ENCODE data around the gene TRIM71.

Gene TRIM71

GRCh38 chr3:32849046-32849445, 31.2 kb downstream of the TRIM71 start:
- no peak for DNase-seq (ENCODE audit: insufficient read length, low spot score)
- no peak for FAIRE-seq
- TF ChIP-seq POLR2A (IDR thresholded peaks at IDR 0.05; ENCODE audit: low read depth, low read length) = no peak
- no peak for TF ChIP-seq POU2F2 (IDR thresholded peaks at IDR 0.05; ENCODE audit: low read depth, low read length)
- no peak for TF ChIP-seq POLR2AphosphoS5 (IDR thresholded peaks at IDR 0.05; ENCODE audit: low read depth, low read length)
- no peak for TF ChIP-seq SPI1 (IDR thresholded peaks at IDR 0.05; ENCODE audit: low read depth, low read length)
- TF ChIP-seq PAX5 (IDR thresholded peaks at IDR 0.05; ENCODE audit: insufficient read depth, low read length, severe bottlenecking) = no peak
- no peak for TF ChIP-seq TAF1 (IDR thresholded peaks at IDR 0.05; ENCODE audit: low read depth, low read length)

- TF ChIP-seq TAF1 (IDR thresholded peaks at IDR 0.05; ENCODE audit: low read depth, low read length) (no peak), SPI1 (IDR thresholded peaks at IDR 0.05; ENCODE audit: low read depth, low read length) (no peak), POLR2AphosphoS5 (IDR thresholded peaks at IDR 0.05; ENCODE audit: low read depth, low read length) (no peak), POU2F2 (IDR thresholded peaks at IDR 0.05; ENCODE audit: low read depth, low read length) (no peak), PAX5 (IDR thresholded peaks at IDR 0.05; ENCODE audit: insufficient read depth, low read length, severe bottlenecking) (no peak), POLR2A (IDR thresholded peaks at IDR 0.05; ENCODE audit: low read depth, low read length) (no peak)
- DNase-seq (ENCODE audit: insufficient read length, low spot score) (no peak), FAIRE-seq (no peak)
Measured at GRCh38 chr3:32850226-32850625, 32.4 kb downstream of the TRIM71 start.

- DNase-seq (ENCODE audit: insufficient read length, low spot score) (no peak), FAIRE-seq (no peak)
- no peak for TF ChIP-seq POU2F2 (IDR thresholded peaks at IDR 0.05; ENCODE audit: low read depth, low read length)
- no peak for TF ChIP-seq SPI1 (IDR thresholded peaks at IDR 0.05; ENCODE audit: low read depth, low read length)
- TF ChIP-seq POLR2AphosphoS5 (IDR thresholded peaks at IDR 0.05; ENCODE audit: low read depth, low read length) = no peak
- TF ChIP-seq PAX5 (IDR thresholded peaks at IDR 0.05; ENCODE audit: insufficient read depth, low read length, severe bottlenecking) = no peak
- TF ChIP-seq TAF1 (IDR thresholded peaks at IDR 0.05; ENCODE audit: low read depth, low read length) = no peak
Measured at GRCh38 chr3:32850636-32851035, 32.8 kb downstream of the TRIM71 start.

GRCh38 chr3:32852146-32852545, 34.3 kb downstream of the TRIM71 start:
- no peak for DNase-seq (ENCODE audit: insufficient read length, low spot score)
- no peak for FAIRE-seq
- TF ChIP-seq POLR2A (IDR thresholded peaks at IDR 0.05; ENCODE audit: low read depth, low read length) (no peak), SPI1 (IDR thresholded peaks at IDR 0.05; ENCODE audit: low read depth, low read length) (no peak), POLR2AphosphoS5 (IDR thresholded peaks at IDR 0.05; ENCODE audit: low read depth, low read length) (no peak), TAF1 (IDR thresholded peaks at IDR 0.05; ENCODE audit: low read depth, low read length) (no peak), POU2F2 (IDR thresholded peaks at IDR 0.05; ENCODE audit: low read depth, low read length) (no peak), PAX5 (IDR thresholded peaks at IDR 0.05; ENCODE audit: insufficient read depth, low read length, severe bottlenecking) (no peak)

GRCh38 chr3:32855350-32855953, 37.7 kb downstream of the TRIM71 start:
- TF ChIP-seq SPI1 (IDR thresholded peaks at IDR 0.05; ENCODE audit: low read depth, low read length) (no peak), TAF1 (IDR thresholded peaks at IDR 0.05; ENCODE audit: low read depth, low read length) (no peak), POLR2AphosphoS5 (IDR thresholded peaks at IDR 0.05; ENCODE audit: low read depth, low read length) (no peak), POU2F2 (IDR thresholded peaks at IDR 0.05; ENCODE audit: low read depth, low read length) (no peak), PAX5 (IDR thresholded peaks at IDR 0.05; ENCODE audit: insufficient read depth, low read length, severe bottlenecking) (no peak), POLR2A (IDR thresholded peaks at IDR 0.05; ENCODE audit: low read depth, low read length) (no peak)
- no peak for FAIRE-seq
- no peak for DNase-seq (ENCODE audit: insufficient read length, low spot score)

- no peak for DNase-seq (ENCODE audit: insufficient read length, low spot score)
- FAIRE-seq = no peak
- TF ChIP-seq SPI1 (IDR thresholded peaks at IDR 0.05; ENCODE audit: low read depth, low read length) (no peak), TAF1 (IDR thresholded peaks at IDR 0.05; ENCODE audit: low read depth, low read length) (no peak), POU2F2 (IDR thresholded peaks at IDR 0.05; ENCODE audit: low read depth, low read length) (no peak), POLR2AphosphoS5 (IDR thresholded peaks at IDR 0.05; ENCODE audit: low read depth, low read length) (no peak), POLR2A (IDR thresholded peaks at IDR 0.05; ENCODE audit: low read depth, low read length) (no peak), PAX5 (IDR thresholded peaks at IDR 0.05; ENCODE audit: insufficient read depth, low read length, severe bottlenecking) (no peak)
Measured at GRCh38 chr3:32856355-32856889, 38.6 kb downstream of the TRIM71 start.

GRCh38 chr3:32856901-32857507, 39.2 kb downstream of the TRIM71 start:
- FAIRE-seq (no peak), DNase-seq (ENCODE audit: insufficient read length, low spot score) (no peak)
- TF ChIP-seq TAF1 (IDR thresholded peaks at IDR 0.05; ENCODE audit: low read depth, low read length) (no peak), POLR2AphosphoS5 (IDR thresholded peaks at IDR 0.05; ENCODE audit: low read depth, low read length) (no peak), POLR2A (IDR thresholded peaks at IDR 0.05; ENCODE audit: low read depth, low read length) (no peak)

- no peak for FAIRE-seq
- DNase-seq (ENCODE audit: insufficient read length, low spot score) = no peak
- TF ChIP-seq PAX5 (IDR thresholded peaks at IDR 0.05; ENCODE audit: insufficient read depth, low read length, severe bottlenecking) = no peak
- TF ChIP-seq TAF1 (IDR thresholded peaks at IDR 0.05; ENCODE audit: low read depth, low read length) = no peak
- no peak for TF ChIP-seq SPI1 (IDR thresholded peaks at IDR 0.05; ENCODE audit: low read depth, low read length)
- TF ChIP-seq POLR2AphosphoS5 (IDR thresholded peaks at IDR 0.05; ENCODE audit: low read depth, low read length) = no peak
- no peak for TF ChIP-seq POLR2A (IDR thresholded peaks at IDR 0.05; ENCODE audit: low read depth, low read length)
- no peak for TF ChIP-seq POU2F2 (IDR thresholded peaks at IDR 0.05; ENCODE audit: low read depth, low read length)
Measured at GRCh38 chr3:32857921-32858320, 40.1 kb downstream of the TRIM71 start.

GRCh38 chr3:32859604-32860237, 41.9 kb downstream of the TRIM71 start:
- FAIRE-seq = no peak
- DNase-seq (ENCODE audit: insufficient read length, low spot score) = no peak
- no peak for TF ChIP-seq POU2F2 (IDR thresholded peaks at IDR 0.05; ENCODE audit: low read depth, low read length)
